ENCODE data around the gene FAAP20.

GRCh38 chr1:2143814-2144500 is 50.6 kb downstream of the FAAP20 start:
- TF ChIP-seq POLR2A (IDR thresholded peaks at IDR 0.05; ENCODE audit: low read depth, low read length), result no peak
- no peak for TF ChIP-seq POLR2AphosphoS5 (IDR thresholded peaks at IDR 0.05; ENCODE audit: low read depth, low read length)

Data from GM12891 (cell line).